ENCODE data around the gene ABCA6. TPM values are rescaled to one million over a fixed set of nuclear protein-coding genes. Genes with fewer than 3 reads are reported as not detected.
A peak's percentile ranks its signal among the peaks of the same experiment; 100 is the strongest.

Gene ABCA6
- total RNA-seq, 1 donor from 2014 or later, result not detected

- Histone ChIP-seq H3K27me3 (no peaks in the 10 kb centered on the region), H3K4me1 (no peaks in the 10 kb centered on the region), H3K36me3 (no peaks in the 10 kb centered on the region), H3K4me2 (no peak overlapping the region), H3K9ac (no peak overlapping the region), H2AFZ (replicated peaks) (no peak overlapping the region), H3K9me3 (ENCODE audit: low read depth) (no peaks in the 10 kb centered on the region), H3K79me2 (ENCODE audit: low read depth) (no peaks in the 10 kb centered on the region), H3K4me3 (no peak overlapping the region), H4K20me1 (ENCODE audit: low read depth) (no peaks in the 10 kb centered on the region), H3F3A (ENCODE audit: low read depth) (no peaks in the 10 kb centered on the region), H3K27ac (no peak overlapping the region)
- Mint-ChIP-seq H3K4me3 (no peak overlapping the region), H3K9me3 (no peaks in the 10 kb centered on the region), H3K27ac (peak overlapping the region; percentile 21), H3K27me3 (ENCODE audit: insufficient read depth, low read depth) (no peaks in the 10 kb centered on the region), H3K4me1 (no peaks in the 10 kb centered on the region), H3K36me3 (no peaks in the 10 kb centered on the region)
- DNase-seq (ENCODE audit: low spot score), result no peak
- TF ChIP-seq EZH2phosphoT487 (IDR thresholded peaks at IDR 0.05) (no peak), EZH2 (IDR thresholded peaks at IDR 0.05) (no peak)
- TF ChIP-seq, protein P1, sequence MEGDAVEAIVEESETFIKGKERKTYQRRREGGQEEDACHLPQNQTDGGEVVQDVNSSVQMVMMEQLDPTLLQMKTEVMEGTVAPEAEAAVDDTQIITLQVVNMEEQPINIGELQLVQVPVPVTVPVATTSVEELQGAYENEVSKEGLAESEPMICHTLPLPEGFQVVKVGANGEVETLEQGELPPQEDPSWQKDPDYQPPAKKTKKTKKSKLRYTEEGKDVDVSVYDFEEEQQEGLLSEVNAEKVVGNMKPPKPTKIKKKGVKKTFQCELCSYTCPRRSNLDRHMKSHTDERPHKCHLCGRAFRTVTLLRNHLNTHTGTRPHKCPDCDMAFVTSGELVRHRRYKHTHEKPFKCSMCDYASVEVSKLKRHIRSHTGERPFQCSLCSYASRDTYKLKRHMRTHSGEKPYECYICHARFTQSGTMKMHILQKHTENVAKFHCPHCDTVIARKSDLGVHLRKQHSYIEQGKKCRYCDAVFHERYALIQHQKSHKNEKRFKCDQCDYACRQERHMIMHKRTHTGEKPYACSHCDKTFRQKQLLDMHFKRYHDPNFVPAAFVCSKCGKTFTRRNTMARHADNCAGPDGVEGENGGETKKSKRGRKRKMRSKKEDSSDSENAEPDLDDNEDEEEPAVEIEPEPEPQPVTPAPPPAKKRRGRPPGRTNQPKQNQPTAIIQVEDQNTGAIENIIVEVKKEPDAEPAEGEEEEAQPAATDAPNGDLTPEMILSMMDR (IDR thresholded peaks at IDR 0.05), result no peak
These were observed 5.8 kb upstream of the ABCA6 start for GRCh38 chr17:69147460-69147859.

- H2AFZ ChIP-seq (replicated peaks), result no peak overlapping the region
These were observed 2.9 kb upstream of the ABCA6 start for GRCh38 chr17:69144331-69145255.

GRCh38 chr17:69143683-69144231 lies 2.1 kb upstream of the ABCA6 start:
- no peak for TF ChIP-seq EZH2 (IDR thresholded peaks at IDR 0.05)
- TF ChIP-seq EZH2phosphoT487 (IDR thresholded peaks at IDR 0.05), result no peak
- TF ChIP-seq, protein P1 (IDR thresholded peaks at IDR 0.05), result no peak

More at GRCh38 chr17:69144331-69145255, 2.9 kb upstream of the ABCA6 start:
- H3K79me2 ChIP-seq (ENCODE audit: low read depth), result no peaks in the 10 kb centered on the region
- Mint-ChIP-seq H3K9me3 (no peaks in the 10 kb centered on the region), H3K27me3 (ENCODE audit: insufficient read depth, low read depth) (no peaks in the 10 kb centered on the region), H3K27ac (no peak overlapping the region), H3K4me3 (no peak overlapping the region), H3K36me3 (no peaks in the 10 kb centered on the region), H3K4me1 (no peaks in the 10 kb centered on the region)
- no peaks in the 10 kb centered on the region for H3K4me1 ChIP-seq
- H3K4me2 ChIP-seq, result no peak overlapping the region
- no peak overlapping the region for H3K27ac ChIP-seq
- H3K27me3 ChIP-seq, result no peaks in the 10 kb centered on the region
- DNase-seq (ENCODE audit: low spot score), result no peak
- no peak overlapping the region for H3K9ac ChIP-seq
- no peaks in the 10 kb centered on the region for H4K20me1 ChIP-seq (ENCODE audit: low read depth)
- TF ChIP-seq, protein P1 (IDR thresholded peaks at IDR 0.05), result no peak
- no peak for TF ChIP-seq EZH2 (IDR thresholded peaks at IDR 0.05)
- no peak for TF ChIP-seq EZH2phosphoT487 (IDR thresholded peaks at IDR 0.05)
- H3F3A ChIP-seq (ENCODE audit: low read depth), result no peaks in the 10 kb centered on the region
- no peaks in the 10 kb centered on the region for H3K36me3 ChIP-seq
- no peaks in the 10 kb centered on the region for H3K9me3 ChIP-seq (ENCODE audit: low read depth)
- no peak overlapping the region for H3K4me3 ChIP-seq

More at GRCh38 chr17:69143683-69144231, 2.1 kb upstream of the ABCA6 start:
- no peaks in the 10 kb centered on the region for H3K27me3 ChIP-seq
- DNase-seq (ENCODE audit: low spot score), result no peak
- Mint-ChIP-seq H3K4me1 (no peaks in the 10 kb centered on the region), H3K9me3 (no peaks in the 10 kb centered on the region), H3K27ac (no peak overlapping the region), H3K27me3 (ENCODE audit: insufficient read depth, low read depth) (no peaks in the 10 kb centered on the region), H3K36me3 (no peaks in the 10 kb centered on the region), H3K4me3 (no peak overlapping the region)
- no peak overlapping the region for H3K4me2 ChIP-seq
- no peaks in the 10 kb centered on the region for H3F3A ChIP-seq (ENCODE audit: low read depth)
- H3K4me1 ChIP-seq, result no peaks in the 10 kb centered on the region
- no peaks in the 10 kb centered on the region for H3K9me3 ChIP-seq (ENCODE audit: low read depth)
- H4K20me1 ChIP-seq (ENCODE audit: low read depth), result no peaks in the 10 kb centered on the region
- no peak overlapping the region for H2AFZ ChIP-seq (replicated peaks)
- no peak overlapping the region for H3K4me3 ChIP-seq
- no peaks in the 10 kb centered on the region for H3K79me2 ChIP-seq (ENCODE audit: low read depth)
- H3K9ac ChIP-seq, result no peak overlapping the region
- H3K27ac ChIP-seq, result no peak overlapping the region
- H3K36me3 ChIP-seq, result no peaks in the 10 kb centered on the region

Data from neural progenitor cell (in vitro differentiated cells).